AG04450 (cell line): Measurements from ENCODE around the gene AMIGO1. TPM values are rescaled to one million over a fixed set of nuclear protein-coding genes. Genes with fewer than 3 reads are reported as not detected.

Source experiments
- CTCF ChIA-PET: fragments of 300-600, 350-600 bp; formaldehyde crosslinking; extraction: SDS; loops from one replicate; lab custom pipeline; 2022; ENCODE audit warnings: antibody characterized with exemption, inconsistent platforms; lab: Charles Lee
- POLR2A ChIA-PET: fragments of 350-600 bp; formaldehyde crosslinking; extraction: SDS; loops from one replicate; lab custom pipeline; 2021; ENCODE audit warnings: antibody characterized with exemption, inconsistent platforms; lab: Yijun Ruan, JAX
- DNase-seq: peaks from one replicate; pipeline ENCODE4 v3.0.0-alpha.2; 2011; ENCODE audit warnings: low read depth, low spot score
- H3K27ac ChIP-seq: one replicate; pipeline ENCODE4 v1.5.1; 2012; ENCODE audit warnings: low read depth, low read length, control low read depth
- H3K27me3 ChIP-seq: one replicate; pipeline ENCODE4 v1.6.0; 2012; ENCODE audit warnings: low read length; ENCODE audit not compliant: control insufficient read depth, insufficient read depth
- H3K4me3 ChIP-seq: 2 replicates; pipeline ENCODE4 v1.5.1; 2011; ENCODE audit warnings: mild to moderate bottlenecking, low read depth, low read length, control low read depth
- H3K9me3 ChIP-seq: 2 replicates; pipeline ENCODE4 v1.5.1; 2012; ENCODE audit warnings: low read length; ENCODE audit not compliant: control insufficient read depth, insufficient read depth
- CTCF ChIP-seq: IDR thresholded peaks from 2 replicates; pipeline ENCODE4 v1.5.1; 2011; ENCODE audit warnings: low read depth, low read length, control low read depth, inconsistent platforms
- polyA plus RNA-seq: library from polyadenylated mRNA; depleted of rRNA; stranded (reverse); fragments of >200 nt; gene quantifications from 2 replicates; pipeline ENCODE4 v1.2.3, GENCODE V29; 2011

AMIGO1 gene
- polyA plus RNA-seq, 1 experiment: 1.5 TPM

DNA sequence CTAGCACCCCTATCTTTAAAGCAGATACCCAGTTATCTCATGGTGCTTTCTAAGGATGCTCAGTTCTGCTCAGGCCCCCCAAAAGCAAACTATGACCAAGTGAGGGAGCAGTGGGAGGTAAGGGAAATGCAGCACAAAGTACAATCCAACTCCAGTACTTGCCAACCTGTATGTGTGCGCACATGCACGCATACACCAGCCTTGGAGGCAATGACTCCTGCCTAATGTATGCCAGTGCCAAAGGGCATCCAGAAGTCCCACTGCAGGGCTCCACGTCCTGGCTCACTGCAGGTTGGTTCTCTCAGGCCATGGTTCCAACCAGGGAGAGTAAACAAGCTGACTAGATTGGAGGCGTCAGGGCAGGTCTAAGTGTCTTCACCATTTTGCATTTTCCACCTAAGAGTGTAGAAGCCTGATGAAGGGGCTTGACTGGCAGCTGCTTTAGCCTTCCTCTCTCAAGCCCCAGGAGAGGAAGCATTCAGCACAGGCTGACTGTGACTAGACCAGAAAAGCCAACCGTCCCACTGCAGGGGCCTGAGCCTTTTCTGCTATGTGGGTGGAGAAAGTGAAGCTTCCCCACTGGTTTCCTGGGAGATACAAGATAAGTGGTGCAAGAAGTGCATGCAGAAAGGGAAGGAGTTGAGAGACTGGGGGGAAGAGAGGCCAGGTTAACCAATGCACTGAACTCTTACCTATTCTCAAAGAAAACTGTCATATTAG is 7.7 kb downstream of the AMIGO1 start:
- no peak for TF ChIP-seq CTCF
- DNase-seq: no peak
- no peaks in the 10 kb centered on the region for H3K27me3 ChIP-seq
- POLR2A ChIA-PET: interaction anchor here (0.5 kb wide), 1 partner anchor 9 kb away, joined by 4 read pairs; no protein-coding TSS in a partner anchor
- H3K9me3 ChIP-seq: no peaks in the 10 kb centered on the region
- no peak overlapping the region for H3K27ac ChIP-seq
- CTCF ChIA-PET: interaction anchor here (1.2 to 37.0 kb wide), 4 partner anchors 9 to 33 kb away, joined by 3 to 1351 read pairs (median 9); partner anchors contain the start of gene GPR61
- H3K4me3 ChIP-seq: no peak overlapping the region

- CTCF ChIA-PET: interaction anchor here (0.6 to 37.0 kb wide), 4 partner anchors 8 to 224 kb away, joined by 3 to 1351 read pairs (median 6); partner anchors contain the start of gene GPR61
- POLR2A ChIA-PET: no interaction called here
- TF ChIP-seq CTCF: no peak
- Histone ChIP-seq H3K9me3 (no peaks in the 10 kb centered on the region), H3K27ac (peak overlapping the region; percentile 21), H3K27me3 (no peaks in the 10 kb centered on the region), H3K4me3 (no peak overlapping the region)
- no peak for DNase-seq
These were observed 8.6 kb downstream of the AMIGO1 start for GRCh38 chr1:109500941-109501381.

DNA sequence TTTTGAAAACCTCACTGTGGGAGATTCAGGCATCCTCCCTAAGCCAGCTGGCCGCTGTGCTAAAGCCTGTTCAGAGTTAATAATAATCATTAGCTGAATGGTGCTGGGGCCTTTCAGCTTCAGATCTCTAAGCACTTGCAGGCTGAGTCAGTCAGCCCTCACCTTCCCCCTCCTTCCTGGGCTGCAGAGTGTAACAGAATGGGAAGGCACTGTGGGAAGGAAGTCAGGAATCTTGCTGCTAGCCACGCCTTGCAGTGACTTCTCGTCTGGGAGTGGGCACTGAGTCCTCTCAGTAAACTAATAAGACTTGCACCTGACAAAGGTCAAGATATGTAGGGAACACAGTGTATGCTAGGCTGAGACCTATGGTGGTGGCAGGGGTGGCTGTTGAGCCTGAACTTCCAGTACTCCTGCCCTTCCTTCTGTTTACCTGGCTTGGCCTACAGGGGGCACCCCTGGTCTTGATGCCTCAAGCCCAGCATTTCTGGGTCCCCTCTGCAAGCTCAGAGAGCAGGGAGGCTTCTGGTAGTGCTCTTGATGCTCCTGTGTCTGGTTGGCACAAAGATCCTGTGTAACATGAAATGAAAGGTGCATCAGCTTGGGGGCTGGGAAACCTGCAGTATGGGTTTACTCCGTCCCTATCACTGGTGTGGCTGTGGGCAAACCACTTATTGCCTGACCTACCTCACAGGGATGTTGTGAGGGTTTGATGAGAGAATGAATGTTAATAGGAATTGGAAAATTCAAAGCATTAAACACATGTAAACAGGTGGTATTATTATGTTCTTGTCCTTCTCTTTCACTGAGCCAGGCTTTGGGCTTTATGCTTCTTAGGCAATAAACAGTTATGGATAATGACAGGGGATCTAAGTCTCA is 9.6 kb downstream of the AMIGO1 start:
- no peaks in the 10 kb centered on the region for H3K9me3 ChIP-seq
- H3K27ac ChIP-seq: peak overlapping the region; percentile 47
- no peaks in the 10 kb centered on the region for H3K27me3 ChIP-seq
- ChIA-PET CTCF (interaction anchor here (1.0 to 37.0 kb wide), 9 partner anchors 9 to 50 kb away, joined by 3 to 1351 read pairs (median 12); partner anchors contain the start of genes AMIGO1 and GPR61), POLR2A (interaction anchor here (0.7 kb wide), 1 partner anchor 304 kb away, joined by 3 read pairs; no protein-coding TSS in a partner anchor)
- no peak for DNase-seq
- TF ChIP-seq CTCF: peak; percentile 51
- no peak overlapping the region for H3K4me3 ChIP-seq

- no peak for DNase-seq
- no peak overlapping the region for H3K27ac ChIP-seq
These were observed 10.4 kb downstream of the AMIGO1 start for GRCh38 chr1:109499081-109499480.

More at GRCh38 chr1:109499081-109499480, 10.4 kb downstream of the AMIGO1 start:
- POLR2A ChIA-PET: no interaction called here
- no peak overlapping the region for H3K4me3 ChIP-seq
- no peak for TF ChIP-seq CTCF
- CTCF ChIA-PET: interaction anchor here (1.0 to 37.0 kb wide), 9 partner anchors 9 to 50 kb away, joined by 3 to 1351 read pairs (median 12); partner anchors contain the start of genes AMIGO1 and GPR61
- no peaks in the 10 kb centered on the region for H3K9me3 ChIP-seq
- no peaks in the 10 kb centered on the region for H3K27me3 ChIP-seq
